Cerebellar cortex (tissue), 1 donor: ENCODE measurements around the gene PNCK.

Source experiments
- DNase-seq: peaks from one replicate; pipeline ENCODE4 v3.0.0-alpha.2; 2015; ENCODE audit warnings: low spot score

Gene PNCK

GRCh38 chrX:153659268-153659667 is 14.3 kb downstream of the PNCK start:
- DNase-seq: no peak

GRCh38 chrX:153657161-153657560 is 16.5 kb downstream of the PNCK start:
- no peak for DNase-seq

- no peak for DNase-seq
Observed at GRCh38 chrX:153653556-153653955, 20.1 kb downstream of the PNCK start.

GRCh38 chrX:153651540-153652079 is 22.0 kb downstream of the PNCK start:
- DNase-seq: no peak

GRCh38 chrX:153650959-153651358 is 22.7 kb downstream of the PNCK start:
- no peak for DNase-seq

- no peak for DNase-seq
Observed at GRCh38 chrX:153649915-153650782, 23.5 kb downstream of the PNCK start.

- DNase-seq: peak; percentile 27
Observed at GRCh38 chrX:153649178-153649914, 24.3 kb downstream of the PNCK start.

GRCh38 chrX:153648358-153649177 is 25.0 kb downstream of the PNCK start:
- DNase-seq: no peak

GRCh38 chrX:153647461-153648357 is 25.9 kb downstream of the PNCK start:
- no peak for DNase-seq

GRCh38 chrX:153646620-153647373 is 26.8 kb downstream of the PNCK start, which contains the start of gene DUSP9:
Gene DUSP9 (plus strand): TSS chrX:153647203. CDS start chrX:153647954, 751 bp downstream.
- no peak for DNase-seq

- no peak for DNase-seq
Observed at GRCh38 chrX:153645921-153646488, 27.6 kb downstream of the PNCK start.

GRCh38 chrX:153645151-153645550 is 28.5 kb downstream of the PNCK start:
- no peak for DNase-seq

GRCh38 chrX:153644356-153645125 is 29.1 kb downstream of the PNCK start:
- peak; percentile 20 for DNase-seq

- no peak for DNase-seq
Observed at GRCh38 chrX:153643431-153644351, 29.9 kb downstream of the PNCK start.

- no peak for DNase-seq
Observed at GRCh38 chrX:153642655-153643430, 30.8 kb downstream of the PNCK start.

GRCh38 chrX:153642051-153642654 is 31.5 kb downstream of the PNCK start:
- no peak for DNase-seq

- DNase-seq: no peak
Observed at GRCh38 chrX:153641627-153642026, 32.0 kb downstream of the PNCK start.
